HG03378 (cell line): ENCODE measurements around the gene MSH3.
"Not testable (repeated sequence)": the region's sequence is repeated elsewhere in the genome, so short reads cannot be mapped to it uniquely, and the experiment has no call there.

Experiments used
- ATAC-seq: cut with Tn5 transposase; IDR thresholded peaks from one replicate; pipeline ENCODE4 v1.9.1; 2021; ENCODE audit warnings: mild to moderate bottlenecking, moderate library complexity; ENCODE audit not compliant: unreplicated experiment

MSH3 gene

DNA sequence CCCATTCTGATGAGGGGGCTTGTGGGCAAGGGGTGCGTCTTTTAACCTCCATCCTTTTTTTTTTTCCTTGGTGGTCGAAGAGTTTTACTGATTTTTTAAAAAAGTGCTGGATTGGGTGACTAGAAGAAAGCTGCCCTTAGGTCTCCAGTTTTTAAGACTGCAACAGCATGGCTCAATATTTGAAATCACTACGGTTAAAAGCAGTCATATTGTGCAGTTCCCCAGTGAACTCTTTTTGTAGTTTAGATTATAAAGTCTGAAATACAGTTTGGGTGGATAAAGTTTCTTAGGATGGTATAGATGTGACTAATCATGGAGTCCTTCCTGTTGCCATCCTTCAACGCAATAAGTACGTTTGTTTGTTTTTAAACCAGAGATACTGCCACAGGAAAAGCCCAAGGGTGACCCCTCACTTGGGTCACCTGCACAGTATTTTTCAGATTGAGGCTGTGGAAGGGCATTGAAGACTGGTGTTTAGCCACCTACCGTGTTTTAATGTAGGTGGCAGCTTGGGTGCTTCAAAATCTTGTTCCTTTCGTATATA lies 851 bp downstream of the MSH3 start:
- ATAC-seq: no peak

- ATAC-seq: no peak
Measured at GRCh38 chr5:80656425-80656824, 2.0 kb downstream of the MSH3 start.

DNA sequence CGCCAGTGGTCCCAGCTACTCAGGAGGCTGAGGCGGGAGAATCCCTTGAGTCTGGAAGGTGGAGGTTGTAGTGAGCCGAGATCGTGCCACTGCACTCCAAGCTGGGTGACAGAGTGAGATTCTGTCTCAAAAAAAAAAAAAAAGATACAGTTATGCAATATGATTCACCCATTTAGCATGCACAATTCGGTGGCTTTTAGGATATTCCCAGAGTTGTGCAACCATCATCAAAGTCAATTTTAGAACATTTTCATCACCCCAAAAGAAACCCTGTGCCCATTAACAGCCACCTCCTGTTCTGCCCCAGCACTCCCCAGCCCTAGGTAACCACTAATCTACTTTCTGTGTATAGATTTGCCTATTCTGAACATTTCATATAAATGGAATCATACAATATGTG lies 4.7 kb downstream of the MSH3 start:
- no peak for ATAC-seq

GRCh38 chr5:80660661-80661060 lies 6.2 kb downstream of the MSH3 start:
- ATAC-seq: not testable (repeated sequence)

DNA sequence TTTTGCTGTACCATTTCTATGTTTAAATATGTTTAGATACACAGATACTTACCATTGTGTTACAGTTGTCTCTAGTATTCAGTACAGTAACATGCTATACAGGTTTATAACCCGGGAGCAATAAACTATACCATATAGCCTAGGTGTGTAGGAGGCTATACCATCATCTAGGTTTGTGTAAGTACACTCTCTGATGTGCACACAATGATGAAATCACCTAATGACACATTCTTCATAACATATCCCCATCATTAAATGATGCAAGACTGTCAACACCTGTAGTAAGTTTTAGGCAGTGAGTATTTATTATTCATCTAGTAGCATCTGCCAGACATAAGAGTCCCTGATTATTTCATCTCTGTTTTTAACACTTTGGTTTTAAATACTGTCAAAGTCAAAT lies 7.7 kb downstream of the MSH3 start:
- ATAC-seq: no peak

- ATAC-seq: no peak
Measured at GRCh38 chr5:80665057-80665456, 10.6 kb downstream of the MSH3 start.

GRCh38 chr5:80667384-80667783 lies 12.9 kb downstream of the MSH3 start:
- no peak for ATAC-seq

- no peak for ATAC-seq
Measured at GRCh38 chr5:80668016-80668969, 13.8 kb downstream of the MSH3 start.

DNA sequence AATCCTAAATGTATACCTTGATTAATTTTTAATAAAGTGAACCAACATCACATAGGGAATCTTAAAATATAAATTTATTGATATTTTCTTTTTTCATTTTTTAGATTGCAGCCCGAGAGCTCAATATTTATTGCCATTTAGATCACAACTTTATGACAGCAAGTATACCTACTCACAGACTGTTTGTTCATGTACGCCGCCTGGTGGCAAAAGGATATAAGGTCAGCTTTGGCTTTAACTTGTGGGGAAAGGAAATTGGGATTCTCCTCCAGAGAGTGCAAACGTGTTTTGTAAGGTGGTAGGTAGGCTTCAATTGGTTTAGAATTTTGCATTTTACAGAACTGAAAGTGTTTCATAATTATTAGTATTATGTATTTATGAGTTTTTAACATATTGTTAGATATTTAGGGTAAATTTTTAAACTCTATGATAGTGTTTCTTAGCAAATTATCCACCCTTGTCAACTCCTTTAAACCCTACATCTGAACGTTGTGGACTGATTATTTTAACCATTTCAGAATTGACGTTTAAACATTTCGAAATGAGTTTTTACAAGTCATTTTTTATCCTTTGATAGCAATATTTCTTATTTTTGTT lies 17.8 kb downstream of the MSH3 start:
- peak; percentile 64 for ATAC-seq

- no peak for ATAC-seq
Measured at GRCh38 chr5:80676706-80677105, 22.3 kb downstream of the MSH3 start.

DNA sequence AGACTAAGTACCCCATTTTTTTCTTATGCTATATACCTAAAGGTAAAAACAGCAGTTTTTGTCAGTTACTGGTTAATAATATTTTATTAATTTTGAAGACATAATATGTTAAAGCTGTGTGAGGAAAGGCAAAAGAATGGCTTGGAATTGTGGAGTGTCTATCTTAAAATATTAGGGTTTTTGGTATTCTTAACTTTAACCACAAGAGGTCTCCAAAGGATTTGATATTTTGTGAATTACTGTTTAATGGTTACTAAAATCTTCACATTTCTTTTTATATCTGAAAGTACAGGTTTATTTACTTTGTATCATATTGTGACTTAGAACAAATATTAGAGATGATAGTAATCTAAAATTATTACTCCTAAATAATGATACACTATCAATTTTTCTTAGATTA lies 32.3 kb downstream of the MSH3 start:
- ATAC-seq: no peak

- no peak for ATAC-seq
Measured at GRCh38 chr5:80688648-80689420, 34.4 kb downstream of the MSH3 start.

GRCh38 chr5:80689627-80690026 lies 35.2 kb downstream of the MSH3 start:
- no peak for ATAC-seq

GRCh38 chr5:80695666-80696065 lies 41.2 kb downstream of the MSH3 start:
- ATAC-seq: no peak

DNA sequence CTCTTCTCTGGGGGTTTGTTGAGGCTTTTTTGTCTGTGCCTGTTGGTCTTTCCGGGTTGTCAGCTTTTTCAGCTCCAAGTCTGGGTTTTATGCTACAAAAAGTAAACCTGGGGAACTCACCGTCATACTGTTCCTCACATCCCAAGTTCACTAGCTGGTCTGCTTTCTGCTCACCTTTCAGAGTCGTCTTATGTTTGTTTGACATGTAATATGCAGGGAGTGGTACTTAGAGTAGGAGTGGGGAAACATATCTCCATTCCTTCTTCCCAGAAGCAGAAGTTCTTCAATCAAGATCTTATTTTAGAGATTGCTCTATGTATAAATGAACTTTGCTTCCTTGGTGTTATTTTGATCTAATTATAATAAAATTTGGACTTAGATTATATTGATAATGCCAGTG lies 42.0 kb downstream of the MSH3 start:
- no peak for ATAC-seq

GRCh38 chr5:80697100-80697499 lies 42.6 kb downstream of the MSH3 start:
- no peak for ATAC-seq

DNA sequence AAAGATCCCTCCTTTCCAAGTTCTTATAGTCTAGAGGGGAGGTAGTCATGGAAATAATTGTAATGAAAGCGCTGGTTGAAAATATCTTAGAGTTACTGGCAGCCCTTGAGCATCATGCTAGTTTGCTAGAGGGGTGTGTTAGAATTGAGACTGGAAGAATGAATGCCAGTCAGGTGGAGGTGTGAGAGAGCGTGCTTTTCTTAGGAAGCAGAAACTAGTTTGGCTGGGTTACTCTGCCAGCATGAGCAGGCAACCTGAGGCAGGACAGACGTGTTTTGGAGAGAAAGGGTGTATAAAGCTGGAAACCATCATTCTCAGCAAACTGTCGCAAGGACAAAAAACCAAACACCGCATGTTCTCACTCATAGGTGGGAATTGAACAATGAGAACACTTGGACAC lies 43.9 kb downstream of the MSH3 start:
- ATAC-seq: no peak

GRCh38 chr5:80701597-80701996 lies 47.1 kb downstream of the MSH3 start:
- ATAC-seq: no peak

- ATAC-seq: no peak
Measured at GRCh38 chr5:80703291-80703690, 48.8 kb downstream of the MSH3 start.

- ATAC-seq: no peak
Measured at GRCh38 chr5:80703747-80704146, 49.3 kb downstream of the MSH3 start.

DNA sequence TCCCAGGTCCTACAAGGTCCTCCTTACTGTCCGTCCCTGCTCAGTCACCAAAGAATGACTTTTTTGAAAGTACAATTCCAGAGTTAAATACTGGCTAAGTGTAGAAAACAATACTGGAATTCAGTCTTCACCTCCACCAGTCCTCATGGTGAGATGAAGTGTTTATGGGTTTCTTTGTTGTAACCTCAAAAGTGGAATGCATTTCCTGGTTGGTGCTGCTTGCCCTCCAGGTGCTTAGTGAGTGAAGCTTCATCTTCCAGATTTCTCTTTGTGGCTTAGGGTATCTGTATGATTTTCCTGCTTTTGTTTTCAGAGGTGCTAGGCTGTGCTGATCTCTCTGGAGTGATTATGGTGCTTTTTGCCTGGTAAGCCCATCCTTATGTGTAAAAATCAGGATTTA lies 49.8 kb downstream of the MSH3 start:
- no peak for ATAC-seq
